T-helper 2 cell treated with Interferon-gamma antibody and Interleukin-4, amounts not matched to agents 100 ng/mL and 5 ng/mL, for 36 hours (primary cell): ENCODE data around the gene STK4. TPM values are rescaled to one million over a fixed set of nuclear protein-coding genes. Genes with fewer than 3 reads are reported as not detected.

Experiments
- intact Hi-C: fragments of 100-400 bp; cut with micrococcal nuclease; formaldehyde crosslinking; loops from one replicate; pipeline ENCODE4 v1.15.1; 2023
- total RNA-seq: library from RNA; stranded (reverse); gene quantifications from 2 replicates; pipeline ENCODE4 v1.2.3, GENCODE V29; 2022

The STK4 gene
- total RNA-seq, 1 donor from 2014 or later, result 175 TPM

DNA sequence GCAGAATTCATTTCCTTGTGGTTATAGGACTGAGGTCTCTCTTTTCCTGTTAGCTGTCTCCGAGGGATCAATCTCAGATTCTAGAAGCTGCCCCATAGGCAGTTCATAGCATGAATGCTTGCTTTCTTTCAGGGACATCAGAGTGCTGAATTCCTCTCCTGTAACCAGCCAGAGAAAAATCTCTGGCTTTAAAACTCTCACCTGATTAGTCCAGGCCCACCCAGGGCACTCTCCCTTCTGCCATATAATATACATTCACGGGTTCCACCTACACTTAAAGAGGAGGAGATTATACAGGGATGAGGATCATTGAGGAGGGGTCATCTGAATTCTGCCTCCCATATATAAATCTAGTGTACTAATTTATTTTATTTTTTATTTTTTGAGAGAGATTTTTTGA, 136.8 kb downstream of the STK4 start:
- intact Hi-C loops, result no loop called here

DNA sequence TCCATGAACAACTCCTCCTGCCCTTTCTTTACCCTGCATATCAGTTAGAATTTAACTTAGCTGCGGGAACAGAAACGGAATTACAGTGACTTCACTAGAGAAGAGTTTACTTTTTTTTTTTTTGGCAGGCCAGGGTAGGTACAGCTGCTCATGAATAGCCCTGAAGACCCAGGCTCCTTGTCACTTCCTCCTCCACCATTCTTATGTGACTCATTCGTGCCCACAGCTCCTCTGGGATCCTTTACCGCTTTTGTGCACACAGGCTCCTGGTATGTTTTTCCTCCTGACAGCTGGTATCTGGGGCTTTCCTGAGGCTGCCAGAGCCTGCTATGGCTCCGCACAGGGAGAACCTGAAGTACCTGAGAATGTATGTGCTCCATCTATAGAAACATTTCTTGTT, 138.5 kb downstream of the STK4 start:
- intact Hi-C loops, result no loop called here

DNA sequence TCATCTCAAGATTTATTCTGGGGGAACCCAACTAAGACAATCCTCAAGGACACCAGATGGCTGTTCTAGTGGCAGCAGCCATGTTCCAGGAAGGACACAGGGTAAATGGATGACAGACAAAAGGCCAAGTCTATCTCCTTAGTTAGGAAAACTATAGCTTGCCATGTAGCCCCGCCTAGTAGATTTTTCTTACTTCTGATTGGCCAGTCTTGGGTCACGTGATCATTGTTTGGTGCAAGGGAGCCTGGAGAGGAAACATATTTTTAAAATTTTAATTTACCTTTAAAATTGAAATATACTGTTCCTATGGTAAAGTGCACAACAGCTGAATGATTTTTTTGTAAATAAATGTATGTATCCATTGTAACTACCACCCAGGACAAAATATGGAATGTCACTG, 139.0 kb downstream of the STK4 start:
- intact Hi-C loops, result no loop called here

DNA sequence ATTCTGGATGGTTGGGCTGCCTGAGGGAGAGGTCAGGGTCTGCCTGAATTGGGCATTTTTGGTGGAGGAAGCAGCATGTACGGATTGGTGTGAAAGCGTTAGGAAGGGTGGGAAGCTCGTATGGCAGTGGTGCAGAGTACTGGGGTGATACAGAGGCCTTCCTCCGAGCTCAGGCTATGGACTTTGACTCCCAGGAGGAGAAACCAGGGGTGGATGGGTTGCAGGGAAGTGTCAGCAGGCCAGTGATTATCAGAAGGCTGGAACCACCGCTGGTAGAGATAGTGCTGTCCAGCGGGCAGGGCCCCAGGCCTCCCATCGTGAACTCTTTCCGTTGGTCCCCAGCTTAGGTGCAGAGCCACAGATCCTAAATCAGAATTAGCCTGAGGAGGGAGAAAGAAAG, 143.3 kb downstream of the STK4 start:
- intact Hi-C loops, result no loop called here

DNA sequence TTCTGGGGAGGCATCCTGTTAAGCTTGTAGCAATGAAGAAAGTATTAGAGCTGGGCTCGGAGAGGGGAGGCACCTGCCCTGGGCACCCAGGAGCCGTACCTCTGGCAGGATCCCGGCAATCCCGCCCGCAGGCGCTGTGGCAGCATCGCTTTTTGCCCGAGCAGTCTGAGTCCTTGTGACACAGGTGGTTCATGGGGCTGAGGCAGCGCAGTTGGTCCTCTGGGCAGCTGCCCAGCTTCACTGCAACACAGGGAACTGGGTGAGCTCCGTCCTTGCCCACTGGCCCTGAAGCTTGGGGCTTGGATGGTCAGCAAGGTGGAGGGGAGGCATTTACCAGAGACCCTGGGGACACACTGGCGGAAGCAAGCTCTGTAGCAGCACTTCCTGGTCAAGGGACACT, 144.0 kb downstream of the STK4 start:
- intact Hi-C loops, result no loop called here

DNA sequence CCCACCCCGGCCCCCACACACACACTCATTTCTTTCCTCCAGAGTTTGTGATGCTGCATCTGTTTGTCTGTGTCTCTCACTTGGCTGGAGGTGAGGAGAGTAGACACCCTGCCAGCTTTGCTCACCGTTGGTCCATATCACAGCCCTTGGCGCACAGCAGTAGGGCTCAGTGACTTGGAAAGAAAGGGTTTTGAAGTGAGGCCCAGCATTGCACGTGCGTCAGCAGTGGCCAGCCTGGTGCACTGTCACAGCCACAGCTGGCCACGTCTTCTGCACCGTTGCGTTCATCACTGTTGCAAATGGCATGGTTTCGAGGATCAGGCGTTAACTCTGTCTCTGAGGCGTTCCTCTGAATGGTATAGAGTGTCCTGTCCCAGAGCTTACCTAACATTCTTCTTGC, 145.0 kb downstream of the STK4 start:
- intact Hi-C loops, result no loop called here

DNA sequence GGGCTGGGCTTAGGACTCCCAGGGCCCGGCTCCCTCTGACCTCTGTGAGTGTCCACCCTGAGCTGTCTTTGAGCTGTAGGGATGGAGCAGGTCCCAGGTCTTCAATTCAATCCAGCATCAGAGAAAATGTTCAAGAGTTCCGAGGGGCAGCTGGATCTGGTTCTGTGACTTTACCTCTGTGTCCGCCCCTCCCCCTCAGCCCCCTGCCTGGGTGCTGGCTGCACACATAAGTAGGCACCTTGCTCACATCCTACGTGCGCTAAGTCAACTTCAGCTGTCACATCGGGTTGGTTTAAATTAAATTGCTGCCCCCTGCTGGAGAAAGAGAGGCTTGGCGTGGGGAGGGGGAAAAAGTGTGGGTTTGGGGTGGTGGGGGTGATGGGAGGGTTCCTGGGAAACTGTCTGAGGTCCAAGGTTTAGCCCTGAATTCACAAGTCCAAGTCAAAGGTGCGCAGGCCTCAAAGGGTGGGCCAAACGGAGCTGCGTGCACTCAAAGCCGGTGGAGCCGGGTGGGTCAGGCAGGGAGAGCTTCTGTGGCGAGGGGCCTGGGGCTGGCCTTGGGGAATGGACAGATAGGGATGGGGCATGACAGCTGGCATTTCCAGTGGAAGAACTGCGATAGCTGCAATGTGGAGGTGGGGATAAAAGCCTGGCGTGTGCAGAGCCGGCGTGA, 145.6 kb downstream of the STK4 start:
- intact Hi-C loops, result no loop called here

DNA sequence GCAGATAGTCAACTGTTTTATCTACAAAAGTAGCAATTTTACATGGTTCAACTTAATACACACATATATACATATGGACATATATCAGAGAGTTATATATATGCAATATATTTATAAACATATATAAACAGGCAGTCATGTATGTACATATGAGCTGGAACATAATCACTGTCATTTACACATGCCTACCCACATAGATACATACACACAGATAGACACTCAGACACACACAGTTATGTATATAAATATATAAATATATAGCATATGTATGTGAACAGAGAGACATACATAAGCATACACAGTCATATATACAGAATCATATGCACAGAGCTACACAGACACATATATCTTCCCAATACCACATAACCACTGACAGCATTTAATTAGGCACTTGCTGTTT, 146.4 kb downstream of the STK4 start:
- intact Hi-C loops, result no loop called here

DNA sequence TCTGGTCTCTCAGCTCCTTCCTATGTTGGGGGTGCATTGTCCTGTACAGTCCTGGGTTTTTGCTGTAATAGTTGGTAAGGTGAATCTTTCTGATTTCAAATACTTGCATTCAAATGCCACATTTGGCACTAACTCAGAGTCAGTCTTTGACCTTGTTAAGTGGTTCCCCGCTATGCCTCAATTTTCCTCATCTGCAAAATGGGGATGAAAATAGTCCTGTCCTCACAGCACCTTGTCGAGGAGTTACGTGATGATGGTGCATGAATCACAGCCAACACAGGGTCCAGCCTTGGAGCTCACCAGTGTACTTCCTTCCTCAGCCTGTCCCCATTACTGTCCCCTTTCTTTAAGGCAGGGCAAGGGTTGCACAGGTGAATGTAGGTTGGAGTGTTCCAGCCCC, 147.6 kb downstream of the STK4 start:
- intact Hi-C loops, result no loop called here

DNA sequence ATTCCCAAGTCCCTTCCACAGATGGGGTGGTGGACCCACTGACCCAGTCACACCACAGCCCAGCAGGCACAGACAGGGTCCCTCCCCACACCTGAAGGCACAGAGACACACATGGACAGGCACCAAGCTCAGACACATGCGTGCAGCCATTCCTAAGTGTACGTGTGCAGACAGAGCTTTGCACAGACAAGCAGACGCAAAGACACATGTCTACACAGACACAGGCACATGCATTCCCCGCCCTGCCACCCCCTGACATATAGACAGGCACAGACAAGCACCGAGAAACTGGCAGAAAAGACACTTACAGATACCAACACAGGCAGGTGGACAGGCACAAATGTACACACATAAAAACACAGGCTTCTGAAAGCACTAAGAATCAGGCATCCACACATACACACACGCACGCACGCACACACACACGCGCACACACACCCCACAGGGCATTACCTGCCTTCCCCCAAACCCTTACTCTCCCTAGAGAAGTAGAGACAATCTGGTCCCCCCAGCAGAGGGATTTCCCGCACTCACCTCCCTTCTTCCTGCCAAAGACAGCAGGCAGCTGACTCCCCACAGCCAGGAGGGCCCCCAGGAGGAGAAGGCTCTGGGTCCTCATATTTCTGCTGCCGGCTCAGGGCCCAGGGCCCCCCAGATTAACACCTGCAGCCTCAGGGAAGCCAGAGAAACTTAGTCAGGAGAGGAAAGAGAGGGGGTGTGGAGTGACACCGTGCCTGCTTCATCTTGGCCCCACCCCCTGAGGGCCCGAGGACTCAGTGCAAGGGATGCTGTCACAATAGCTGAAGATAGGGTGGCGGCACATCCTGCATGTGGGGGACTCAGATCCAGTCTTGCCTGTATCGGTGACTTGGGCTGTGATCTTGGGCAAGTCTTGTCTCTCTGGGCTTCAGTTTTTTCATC, 148.4 kb downstream of the STK4 start, which contains the start of gene WFDC5:
Gene WFDC5 (minus strand): TSS at position 710 of the 921 bp plus-strand sequence. CDS start 91 bp downstream, at position 619.
- intact Hi-C loops, result no loop called here

DNA sequence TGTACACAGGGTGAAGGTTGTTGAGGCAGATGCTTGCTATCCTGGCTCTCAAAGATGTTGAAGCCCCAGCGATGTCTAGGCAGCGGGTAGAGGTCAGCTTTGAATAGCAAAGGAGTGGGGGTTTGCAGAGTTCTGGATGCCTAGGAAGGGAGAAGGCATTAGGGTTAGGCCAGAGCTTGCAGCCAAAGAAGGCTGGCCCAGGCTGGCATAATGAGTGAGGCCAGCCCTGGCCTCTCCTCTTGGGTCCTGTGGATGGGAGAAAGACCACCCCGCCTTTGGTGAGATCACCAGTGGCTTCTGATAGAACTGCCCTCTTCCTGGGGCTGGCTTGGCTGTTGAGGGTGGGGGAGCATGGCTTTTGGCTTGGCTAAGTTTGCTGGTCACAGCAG, 149.1 kb downstream of the STK4 start:
- intact Hi-C loops, result no loop called here

DNA sequence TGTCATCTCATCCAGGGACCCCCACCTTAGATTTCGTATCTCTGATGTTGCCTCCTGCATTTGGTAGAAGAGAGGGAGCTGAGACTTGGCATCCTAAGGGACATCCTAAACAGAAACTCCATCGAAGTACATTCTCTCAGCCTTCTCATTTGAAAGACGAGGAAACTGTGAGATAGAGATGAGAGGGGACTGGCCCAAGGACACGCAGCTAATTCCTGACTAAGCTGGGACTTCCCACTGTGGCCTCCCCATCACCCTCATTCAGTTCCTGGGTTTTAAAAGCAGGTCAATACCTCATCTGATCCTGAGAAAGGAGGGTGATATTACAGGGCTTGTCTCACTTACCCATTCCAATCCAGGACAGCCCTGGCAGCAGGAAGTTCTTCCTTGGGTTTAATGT, 149.5 kb downstream of the STK4 start:
- intact Hi-C loops, result no loop called here

DNA sequence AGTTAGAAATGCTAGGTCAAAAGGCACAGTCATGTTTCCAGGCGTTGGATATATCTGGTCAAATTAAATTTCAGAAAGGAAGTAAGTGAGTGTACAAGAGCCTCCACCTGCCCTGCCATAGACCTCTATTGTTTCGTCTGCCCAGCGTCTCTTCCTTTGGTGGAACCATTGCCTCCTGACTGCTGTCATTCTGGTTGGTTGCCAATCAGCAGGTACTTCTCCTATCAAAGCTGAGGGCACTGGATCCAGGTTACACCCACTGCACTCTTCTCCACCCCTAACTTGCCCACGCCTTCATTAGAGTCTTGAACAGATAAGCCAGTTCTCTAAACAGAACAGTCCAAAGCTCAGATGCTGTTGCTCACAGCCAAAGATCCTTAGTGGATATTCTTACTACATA, 151.3 kb downstream of the STK4 start:
- intact Hi-C loops, result no loop called here

DNA sequence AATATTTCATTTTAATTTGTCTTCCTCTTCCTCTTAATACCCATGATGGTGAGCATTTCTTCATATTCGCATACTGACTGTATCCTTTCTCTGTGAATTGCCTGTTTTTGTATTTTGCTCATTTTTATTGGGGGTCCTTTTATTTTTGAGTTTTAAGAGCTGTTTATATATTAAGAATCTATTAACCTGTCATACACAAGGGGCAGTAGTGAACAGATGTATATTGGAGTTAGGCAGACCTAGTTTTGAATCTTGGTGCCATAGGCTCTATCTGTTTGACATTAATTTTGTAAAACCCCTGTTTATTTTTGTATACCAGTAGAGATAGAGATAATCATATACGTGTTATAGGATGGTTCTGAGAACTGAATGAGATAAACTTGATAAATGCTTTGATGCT, 151.7 kb downstream of the STK4 start:
- intact Hi-C loops, result no loop called here

DNA sequence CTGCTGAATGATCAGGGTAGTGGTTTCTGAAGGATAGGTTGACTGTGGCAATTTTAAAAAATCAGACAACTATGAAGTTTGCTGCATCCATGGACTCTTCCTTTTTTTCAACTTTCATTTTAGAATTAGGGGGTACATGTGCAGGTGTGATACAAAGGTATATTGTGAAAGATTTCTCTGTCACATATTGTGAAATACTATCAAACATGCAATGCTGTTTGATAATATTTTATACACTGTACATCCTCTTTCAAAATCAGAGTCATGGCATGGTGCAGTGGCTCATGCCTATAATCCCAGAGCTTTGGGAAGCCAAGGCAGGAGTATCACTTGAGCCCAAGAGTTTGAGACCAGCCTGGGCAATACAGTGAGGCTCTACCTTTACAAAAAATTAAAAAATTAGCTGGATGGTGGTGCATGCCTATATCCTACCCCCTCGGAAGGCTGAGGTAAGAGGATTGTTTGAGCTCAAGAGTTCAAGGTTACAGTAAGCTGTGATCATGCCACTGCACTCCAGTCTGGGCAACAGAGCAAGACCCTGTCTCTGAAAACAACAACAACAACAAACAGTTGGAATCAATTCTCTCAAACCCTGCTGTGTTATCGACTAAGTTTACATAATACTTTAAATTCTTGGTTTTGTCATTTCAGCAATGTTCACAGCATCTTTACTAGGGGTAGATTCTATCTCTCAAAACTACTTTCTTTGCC, 153.4 kb downstream of the STK4 start:
- intact Hi-C loops, result no loop called here

DNA sequence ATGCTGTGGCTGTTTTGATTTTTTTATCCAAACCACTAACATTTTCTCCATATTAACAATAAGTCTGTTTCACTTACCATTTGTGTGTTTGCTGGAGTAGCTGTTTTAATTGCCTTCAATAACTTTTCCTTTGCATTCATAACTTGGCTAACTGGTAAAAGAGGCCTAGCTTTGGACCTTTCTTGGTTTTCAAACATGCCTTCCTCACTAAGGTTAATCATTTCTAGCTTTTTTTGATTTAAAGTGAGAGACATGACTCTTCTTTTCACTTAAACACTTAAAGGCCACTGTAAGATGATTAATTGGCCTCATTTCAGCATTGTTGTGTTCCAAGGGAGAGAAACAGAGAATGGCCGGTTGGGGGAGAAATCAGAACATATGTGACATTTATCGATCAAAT, 155.1 kb downstream of the STK4 start:
- intact Hi-C loops, result no loop called here

DNA sequence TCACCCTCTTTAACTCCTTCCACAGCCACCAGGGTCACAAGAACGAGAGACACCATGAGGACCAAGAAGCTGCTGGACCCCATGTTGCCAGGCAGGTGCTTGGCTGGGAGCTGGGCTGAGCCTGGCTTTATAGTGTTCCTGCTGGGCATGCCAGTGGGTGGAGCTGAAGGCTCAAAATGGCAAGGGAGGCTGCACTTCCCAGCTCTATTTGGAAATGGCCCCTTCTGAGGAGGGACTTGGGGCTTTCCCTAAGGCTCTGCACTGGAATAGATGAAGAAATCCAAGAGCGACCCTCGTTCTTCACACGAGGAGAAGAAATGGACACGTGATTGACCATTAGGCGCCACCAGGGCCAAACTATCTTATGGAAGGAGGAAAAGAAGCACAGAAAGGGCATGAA, 158.1 kb downstream of the STK4 start, which contains the start of gene WFDC12:
Gene WFDC12 (minus strand): TSS at position 101 of the 400 bp plus-strand sequence. CDS start 18 bp downstream, at position 83.
- intact Hi-C loops, result no loop called here

DNA sequence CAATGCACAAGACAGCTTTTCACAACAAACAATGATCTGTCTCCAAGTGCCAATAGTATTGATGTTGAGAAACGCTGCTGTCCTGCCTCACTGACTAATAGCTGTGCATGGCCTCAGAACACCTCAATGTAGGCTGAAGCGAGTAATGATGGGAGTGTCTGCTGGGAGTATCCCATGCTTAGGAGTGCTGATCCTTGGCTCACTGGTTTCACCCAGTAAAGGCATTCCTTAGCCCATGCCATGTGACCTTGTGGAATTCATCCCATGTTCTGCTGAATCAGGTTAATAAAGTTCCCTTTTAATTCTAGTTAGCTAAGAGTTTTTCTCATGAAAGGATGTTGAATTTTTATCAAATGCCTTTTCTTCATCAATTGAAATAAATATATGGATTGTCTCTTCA, 161.8 kb downstream of the STK4 start:
- intact Hi-C loops, result no loop called here
